Uterus (tissue), 2 donors: Measurements from ENCODE around the gene PLS1.
"Not testable (repeated sequence)": the region's sequence is repeated elsewhere in the genome, so short reads cannot be mapped to it uniquely, and the experiment has no call there.

Experiments
- POLR2A ChIP-seq, 2 donors: fragments of 450-650 bp; IDR thresholded peaks; one replicate each; pipeline ENCODE4 v1.6.1; 2016; ENCODE audit warnings: antibody characterized with exemption in 2 of 2, mild to moderate bottlenecking in 1 of 2, moderate library complexity in 1 of 2
- TF ChIP-seq, protein P1 (sequence below), 4 experiments: fragments of 200-600 bp in 2 of 4; fragments of 450-650 bp in 2 of 4; sonication (generic) in 2 of 4; IDR thresholded peaks; one replicate each; pipeline ENCODE4 v1.5.1; 2016 to 2019; ENCODE audit warnings: antibody characterized with exemption in 4 of 4, mild to moderate bottlenecking in 2 of 4, moderate library complexity in 1 of 4

DNA sequence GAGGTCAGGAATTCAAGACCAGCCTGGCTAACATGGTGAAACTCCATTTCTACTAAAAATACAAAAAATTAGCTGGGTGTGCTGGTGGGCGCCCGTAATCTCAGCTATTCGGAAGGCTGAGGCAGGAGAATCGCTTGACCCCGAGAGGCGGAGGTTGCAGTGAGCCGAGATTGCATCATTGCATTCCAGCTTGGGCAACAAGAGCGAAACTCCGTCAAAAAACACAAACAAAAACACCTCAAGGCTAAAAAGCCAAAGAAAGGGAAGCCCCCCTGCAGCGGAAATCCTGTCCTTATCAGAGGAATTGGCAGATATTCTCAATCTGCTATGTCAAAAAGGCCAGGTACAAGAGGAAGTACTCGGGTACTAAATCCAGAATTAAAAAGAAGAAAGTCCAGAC, 15.1 kb upstream of the PLS1 start:
- TF ChIP-seq, protein P1, sequence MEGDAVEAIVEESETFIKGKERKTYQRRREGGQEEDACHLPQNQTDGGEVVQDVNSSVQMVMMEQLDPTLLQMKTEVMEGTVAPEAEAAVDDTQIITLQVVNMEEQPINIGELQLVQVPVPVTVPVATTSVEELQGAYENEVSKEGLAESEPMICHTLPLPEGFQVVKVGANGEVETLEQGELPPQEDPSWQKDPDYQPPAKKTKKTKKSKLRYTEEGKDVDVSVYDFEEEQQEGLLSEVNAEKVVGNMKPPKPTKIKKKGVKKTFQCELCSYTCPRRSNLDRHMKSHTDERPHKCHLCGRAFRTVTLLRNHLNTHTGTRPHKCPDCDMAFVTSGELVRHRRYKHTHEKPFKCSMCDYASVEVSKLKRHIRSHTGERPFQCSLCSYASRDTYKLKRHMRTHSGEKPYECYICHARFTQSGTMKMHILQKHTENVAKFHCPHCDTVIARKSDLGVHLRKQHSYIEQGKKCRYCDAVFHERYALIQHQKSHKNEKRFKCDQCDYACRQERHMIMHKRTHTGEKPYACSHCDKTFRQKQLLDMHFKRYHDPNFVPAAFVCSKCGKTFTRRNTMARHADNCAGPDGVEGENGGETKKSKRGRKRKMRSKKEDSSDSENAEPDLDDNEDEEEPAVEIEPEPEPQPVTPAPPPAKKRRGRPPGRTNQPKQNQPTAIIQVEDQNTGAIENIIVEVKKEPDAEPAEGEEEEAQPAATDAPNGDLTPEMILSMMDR (IDR thresholded peaks at IDR 0.05), result not testable (repeated sequence)
- TF ChIP-seq POLR2A (IDR thresholded peaks at IDR 0.05), result not testable (repeated sequence)
